ENCODE results near the gene ODF2L. TPM values are rescaled to one million over a fixed set of nuclear protein-coding genes. Genes with fewer than 3 reads are reported as not detected.

ODF2L gene
- total and polyA plus RNA-seq, 2 experiments from 2014 or later = 29.6 to 36.6 TPM

DNA sequence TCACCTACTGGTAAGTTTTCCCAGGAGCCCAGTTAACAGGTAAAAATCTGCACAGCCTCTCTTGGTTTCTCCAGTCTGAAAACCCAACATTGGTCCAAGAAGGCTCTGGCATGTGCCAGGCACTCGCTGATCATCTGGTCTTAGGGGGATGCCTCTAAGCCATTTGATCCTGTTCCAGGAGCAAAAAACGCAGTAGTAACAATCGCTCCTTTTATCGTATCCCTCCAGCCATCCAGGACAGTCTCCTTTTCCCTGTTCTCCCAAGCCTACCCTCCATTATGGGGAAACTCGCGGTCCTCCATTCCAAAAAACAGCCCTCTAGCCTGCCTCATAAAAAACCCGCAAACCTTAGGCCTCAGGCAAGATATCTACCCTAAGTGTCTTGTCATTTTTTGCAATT lies 56.2 kb downstream of the ODF2L start:
- no peaks in the 10 kb centered on the region for H3K9me3 ChIP-seq (ENCODE audit: low read depth)
- TF ChIP-seq, protein P1, sequence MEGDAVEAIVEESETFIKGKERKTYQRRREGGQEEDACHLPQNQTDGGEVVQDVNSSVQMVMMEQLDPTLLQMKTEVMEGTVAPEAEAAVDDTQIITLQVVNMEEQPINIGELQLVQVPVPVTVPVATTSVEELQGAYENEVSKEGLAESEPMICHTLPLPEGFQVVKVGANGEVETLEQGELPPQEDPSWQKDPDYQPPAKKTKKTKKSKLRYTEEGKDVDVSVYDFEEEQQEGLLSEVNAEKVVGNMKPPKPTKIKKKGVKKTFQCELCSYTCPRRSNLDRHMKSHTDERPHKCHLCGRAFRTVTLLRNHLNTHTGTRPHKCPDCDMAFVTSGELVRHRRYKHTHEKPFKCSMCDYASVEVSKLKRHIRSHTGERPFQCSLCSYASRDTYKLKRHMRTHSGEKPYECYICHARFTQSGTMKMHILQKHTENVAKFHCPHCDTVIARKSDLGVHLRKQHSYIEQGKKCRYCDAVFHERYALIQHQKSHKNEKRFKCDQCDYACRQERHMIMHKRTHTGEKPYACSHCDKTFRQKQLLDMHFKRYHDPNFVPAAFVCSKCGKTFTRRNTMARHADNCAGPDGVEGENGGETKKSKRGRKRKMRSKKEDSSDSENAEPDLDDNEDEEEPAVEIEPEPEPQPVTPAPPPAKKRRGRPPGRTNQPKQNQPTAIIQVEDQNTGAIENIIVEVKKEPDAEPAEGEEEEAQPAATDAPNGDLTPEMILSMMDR (IDR thresholded peaks at IDR 0.05; ENCODE audit: low read depth, low read length) = no peak
- no peak overlapping the region for H3K4me3 ChIP-seq

DNA sequence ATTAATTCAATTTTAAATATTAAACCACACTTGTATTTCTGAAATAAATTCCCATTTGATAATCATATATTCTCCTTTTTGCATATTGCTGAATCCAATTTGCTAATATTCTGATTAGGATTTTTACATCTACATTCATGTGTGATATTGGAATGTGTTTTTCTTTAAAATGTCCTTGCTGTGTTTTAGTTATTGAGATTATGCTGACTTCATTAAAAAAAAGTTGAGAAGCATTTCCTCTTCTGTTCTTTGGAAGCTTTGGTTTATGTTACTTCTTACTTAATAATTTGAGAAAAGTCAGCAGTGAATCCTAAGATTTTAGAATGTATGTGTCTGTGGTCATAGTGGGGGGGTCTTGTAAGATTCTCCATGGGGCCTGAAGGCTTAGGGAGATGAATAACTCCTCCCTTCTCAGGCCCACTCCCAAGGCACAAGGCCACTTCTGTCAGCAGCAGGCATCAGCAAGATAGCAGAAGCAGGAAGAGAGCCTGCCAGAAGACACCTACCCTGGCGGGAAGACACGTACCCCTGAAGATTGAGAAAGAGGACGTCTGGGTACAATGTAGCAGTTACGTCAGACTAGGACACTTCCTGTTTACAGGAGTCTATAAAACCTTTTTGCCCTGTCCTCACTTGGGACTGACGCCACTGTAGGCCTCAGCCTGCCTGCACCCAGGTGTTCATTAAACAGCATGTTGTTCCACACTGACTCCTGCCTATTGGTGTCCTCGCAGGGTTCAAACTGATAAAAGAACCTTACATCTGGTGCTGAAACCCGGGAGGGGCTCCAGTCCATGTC lies 56.9 kb downstream of the ODF2L start:
- H3K9me3 ChIP-seq (ENCODE audit: low read depth) = no peaks in the 10 kb centered on the region
- no peaks in the 10 kb centered on the region for H3K27me3 ChIP-seq
- TF ChIP-seq, protein P1 (IDR thresholded peaks at IDR 0.05; ENCODE audit: low read depth, low read length) = no peak
- DNase-seq (ENCODE audit: low read depth in 1 of 2, low spot score in 1 of 2) = peak in 1 of 2 donors; percentile 52
- H3K4me1 ChIP-seq (ENCODE audit: low read depth) = no peaks in the 10 kb centered on the region
- no peaks in the 10 kb centered on the region for H3K36me3 ChIP-seq
- H3K27ac ChIP-seq = no peak overlapping the region
- H3K4me3 ChIP-seq = no peak overlapping the region

More for the DNA sequence above, 56.2 kb downstream of the ODF2L start:
- Histone ChIP-seq H3K27ac (no peak overlapping the region), H3K27me3 (no peaks in the 10 kb centered on the region), H3K36me3 (no peaks in the 10 kb centered on the region), H3K4me1 (ENCODE audit: low read depth) (no peaks in the 10 kb centered on the region)
- DNase-seq (ENCODE audit: low read depth in 1 of 2, low spot score in 1 of 2) = no peak

DNA sequence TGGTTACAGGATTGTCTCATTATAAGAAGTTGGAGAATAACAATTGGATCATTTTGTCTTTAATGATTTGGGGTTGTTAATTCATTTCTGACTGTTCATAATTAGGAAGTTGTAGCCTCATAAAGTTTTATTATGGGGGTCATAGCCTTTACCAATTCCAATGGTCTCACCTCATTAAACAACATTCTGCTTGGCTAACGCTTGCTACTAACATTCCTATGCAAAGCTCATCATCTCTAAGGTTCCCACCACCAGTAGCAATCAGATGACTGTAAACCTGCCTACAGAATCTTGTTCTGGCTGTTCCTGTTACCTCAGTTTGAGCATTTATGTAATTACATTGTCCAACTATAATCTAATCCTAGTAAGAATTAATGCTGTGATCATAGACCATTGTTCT lies 60.2 kb downstream of the ODF2L start:
- Histone ChIP-seq H3K9me3 (ENCODE audit: low read depth) (no peaks in the 10 kb centered on the region), H3K4me1 (ENCODE audit: low read depth) (no peaks in the 10 kb centered on the region), H3K4me3 (no peak overlapping the region), H3K36me3 (no peaks in the 10 kb centered on the region), H3K27me3 (no peaks in the 10 kb centered on the region), H3K27ac (no peak overlapping the region)
- no peak for DNase-seq (ENCODE audit: low read depth in 1 of 2, low spot score in 1 of 2)
- TF ChIP-seq, protein P1 (IDR thresholded peaks at IDR 0.05; ENCODE audit: low read depth, low read length) = no peak

DNA sequence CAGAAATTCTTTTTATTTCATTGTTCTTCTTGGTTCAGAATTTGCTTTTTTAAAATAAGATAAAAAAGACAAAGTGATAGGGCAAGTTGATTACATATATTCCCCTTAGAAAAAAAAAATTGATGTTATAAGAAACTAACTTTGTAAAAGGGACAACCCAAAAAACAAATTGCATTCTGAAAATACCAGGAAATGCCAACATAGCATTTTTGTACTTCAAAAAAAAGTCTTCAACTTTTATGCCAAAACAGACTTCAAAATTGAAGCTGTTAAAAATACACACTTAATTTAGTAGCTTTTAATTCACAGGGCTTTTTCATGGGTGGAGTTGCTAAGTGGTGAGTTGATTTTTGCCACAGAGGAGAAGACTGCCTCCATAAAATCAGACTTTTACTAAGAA lies 70.9 kb downstream of the ODF2L start:
- no peak overlapping the region for H3K4me3 ChIP-seq
- no peaks in the 10 kb centered on the region for H3K27me3 ChIP-seq
- TF ChIP-seq, protein P1 (IDR thresholded peaks at IDR 0.05; ENCODE audit: low read depth, low read length) = no peak

DNA sequence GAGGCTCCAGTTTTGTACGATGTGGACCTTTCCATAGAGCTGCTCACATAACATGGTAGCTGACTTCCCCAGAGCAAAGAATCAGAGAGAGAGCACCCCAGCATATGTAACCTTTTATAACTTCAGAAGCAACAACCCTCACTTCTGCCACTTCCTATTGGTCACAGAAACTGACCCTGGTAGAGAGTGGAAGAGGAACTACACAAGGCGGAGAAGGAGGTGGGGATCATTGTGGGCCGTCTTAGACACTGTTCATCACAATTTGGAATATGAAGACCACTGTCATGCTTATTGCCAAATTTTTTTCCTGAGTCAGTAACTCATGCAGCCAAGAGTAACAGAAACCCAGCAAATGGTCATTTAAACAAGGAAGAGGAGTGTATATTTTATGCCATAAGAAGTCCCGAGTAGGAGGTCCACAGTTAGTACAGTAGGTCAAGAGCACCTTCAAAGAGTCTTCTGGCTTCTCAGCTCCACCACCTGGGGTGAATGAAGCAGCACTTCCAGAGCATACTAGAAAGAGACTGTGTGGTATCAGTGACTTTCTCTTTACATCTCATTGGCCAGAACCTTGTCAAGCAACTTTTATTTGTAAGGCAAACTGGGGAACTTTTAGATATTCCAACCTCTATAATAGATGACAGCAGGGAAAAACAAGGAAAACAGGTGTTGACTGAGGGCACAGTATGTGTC lies 71.8 kb downstream of the ODF2L start:
- H3K36me3 ChIP-seq = no peaks in the 10 kb centered on the region
- TF ChIP-seq, protein P1 (IDR thresholded peaks at IDR 0.05; ENCODE audit: low read depth, low read length) = no peak

More for the DNA sequence above, 70.9 kb downstream of the ODF2L start:
- Histone ChIP-seq H3K4me1 (ENCODE audit: low read depth) (no peaks in the 10 kb centered on the region), H3K36me3 (no peaks in the 10 kb centered on the region), H3K9me3 (ENCODE audit: low read depth) (no peaks in the 10 kb centered on the region), H3K27ac (no peak overlapping the region)
- no peak for DNase-seq (ENCODE audit: low read depth in 1 of 2, low spot score in 1 of 2)

More for the DNA sequence above, 71.8 kb downstream of the ODF2L start:
- DNase-seq (ENCODE audit: low read depth in 1 of 2, low spot score in 1 of 2) = no peak
- H3K9me3 ChIP-seq (ENCODE audit: low read depth) = no peaks in the 10 kb centered on the region
- no peaks in the 10 kb centered on the region for H3K4me1 ChIP-seq (ENCODE audit: low read depth)
- H3K27ac ChIP-seq = no peak overlapping the region
- H3K27me3 ChIP-seq = no peaks in the 10 kb centered on the region
- H3K4me3 ChIP-seq = no peak overlapping the region
